Measurements from ENCODE around the gene IQCH.

DNA sequence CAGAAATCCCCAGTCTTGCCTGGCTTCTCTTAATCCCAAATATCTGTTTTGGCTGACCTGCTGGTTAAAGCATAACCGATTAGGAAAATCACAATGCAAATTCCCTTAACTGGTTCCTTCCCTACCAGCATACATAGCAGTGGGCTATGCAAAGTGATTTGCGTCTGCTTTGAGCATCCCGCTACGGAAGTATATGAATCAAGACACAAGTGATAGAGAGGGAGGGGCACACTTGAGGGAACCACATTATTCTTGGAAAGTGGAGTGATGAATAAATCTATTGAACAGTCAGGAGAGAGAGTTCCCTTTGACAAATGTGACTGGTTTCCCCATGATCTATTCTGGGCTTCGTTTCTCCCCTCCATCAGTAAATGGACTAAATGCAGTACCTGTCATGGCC is 146.8 kb downstream of the IQCH start:
- TF ChIP-seq POLR2A (IDR thresholded peaks at IDR 0.05) = no peak
- TF ChIP-seq, protein P1, sequence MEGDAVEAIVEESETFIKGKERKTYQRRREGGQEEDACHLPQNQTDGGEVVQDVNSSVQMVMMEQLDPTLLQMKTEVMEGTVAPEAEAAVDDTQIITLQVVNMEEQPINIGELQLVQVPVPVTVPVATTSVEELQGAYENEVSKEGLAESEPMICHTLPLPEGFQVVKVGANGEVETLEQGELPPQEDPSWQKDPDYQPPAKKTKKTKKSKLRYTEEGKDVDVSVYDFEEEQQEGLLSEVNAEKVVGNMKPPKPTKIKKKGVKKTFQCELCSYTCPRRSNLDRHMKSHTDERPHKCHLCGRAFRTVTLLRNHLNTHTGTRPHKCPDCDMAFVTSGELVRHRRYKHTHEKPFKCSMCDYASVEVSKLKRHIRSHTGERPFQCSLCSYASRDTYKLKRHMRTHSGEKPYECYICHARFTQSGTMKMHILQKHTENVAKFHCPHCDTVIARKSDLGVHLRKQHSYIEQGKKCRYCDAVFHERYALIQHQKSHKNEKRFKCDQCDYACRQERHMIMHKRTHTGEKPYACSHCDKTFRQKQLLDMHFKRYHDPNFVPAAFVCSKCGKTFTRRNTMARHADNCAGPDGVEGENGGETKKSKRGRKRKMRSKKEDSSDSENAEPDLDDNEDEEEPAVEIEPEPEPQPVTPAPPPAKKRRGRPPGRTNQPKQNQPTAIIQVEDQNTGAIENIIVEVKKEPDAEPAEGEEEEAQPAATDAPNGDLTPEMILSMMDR (IDR thresholded peaks at IDR 0.05) = no peak

Measured in transverse colon (tissue), 3 donors.